NCI-H446 (cell line): ENCODE measurements around the gene ZNF180.
A peak's percentile ranks its signal among the peaks of the same experiment; 100 is the strongest.
"Not testable (repeated sequence)": the region's sequence is repeated elsewhere in the genome, so short reads cannot be mapped to it uniquely, and the experiment has no call there.

Experiments
- DNase-seq, 2 experiments: peaks; one replicate each; lab custom pipeline; 2025; lab: John Stamatoyannopoulos, UW

Gene ZNF180

GRCh38 chr19:44498988-44499387 is 1.3 kb downstream of the ZNF180 start:
- DNase-seq: peak in 1 of 2 experiments; percentile 5

GRCh38 chr19:44496711-44497110 is 3.6 kb downstream of the ZNF180 start:
- DNase-seq: no peak

DNA sequence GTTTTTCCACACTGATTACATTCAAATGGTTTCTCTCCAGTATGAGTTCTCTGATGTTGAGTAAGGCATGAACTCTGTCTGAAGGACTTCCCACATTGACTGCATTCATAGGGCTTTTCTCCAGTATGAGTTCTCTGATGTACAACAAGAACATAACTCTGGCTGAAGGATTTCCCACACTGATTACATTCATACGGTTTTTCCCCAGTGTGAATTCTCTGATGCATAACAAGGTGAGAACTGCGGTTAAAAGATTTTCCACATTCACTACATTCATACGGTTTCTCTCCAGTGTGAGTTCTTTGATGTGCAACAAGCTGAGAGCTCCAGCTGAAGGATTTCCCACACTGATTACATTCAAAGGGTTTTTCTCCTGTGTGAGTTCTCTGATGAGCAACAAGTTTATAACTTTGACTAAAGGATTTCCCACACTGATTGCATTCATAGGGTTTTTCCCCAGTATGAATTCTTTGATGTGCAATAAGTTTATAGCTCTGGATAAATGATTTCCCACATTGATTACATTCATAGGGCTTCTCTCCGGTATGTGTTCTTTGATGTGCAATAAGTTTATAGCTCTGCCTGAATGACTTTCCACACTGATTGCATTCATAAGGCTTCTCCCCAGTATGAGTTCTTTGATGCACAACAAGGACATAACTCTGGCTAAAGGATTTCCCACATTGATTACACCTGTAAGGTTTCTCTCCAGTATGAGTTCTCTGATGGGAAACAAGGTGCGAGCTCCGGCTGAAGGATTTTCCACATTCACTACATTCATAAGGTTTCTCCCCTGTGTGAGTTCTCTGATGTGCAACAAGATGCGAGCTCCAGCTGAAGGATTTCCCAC is 23.5 kb downstream of the ZNF180 start:
- no peak for DNase-seq

DNA sequence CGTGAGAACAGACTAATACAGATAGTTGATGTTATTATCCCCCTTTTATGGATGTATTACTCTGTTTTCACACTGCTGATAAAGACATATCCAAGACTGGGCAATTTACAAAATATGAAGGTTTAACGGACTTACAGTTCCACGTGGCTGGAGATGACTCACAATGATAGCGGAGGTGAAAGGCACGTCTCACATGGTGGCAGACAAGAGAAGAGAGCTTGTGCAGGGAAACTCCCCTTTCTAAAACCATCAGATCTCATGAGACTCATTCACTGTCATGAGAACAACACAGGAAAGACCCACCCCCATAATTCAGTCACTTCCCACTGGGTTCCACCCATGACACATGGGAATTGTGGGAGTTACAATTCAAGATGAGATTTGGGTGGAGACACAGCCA is 31.6 kb downstream of the ZNF180 start:
- not testable (repeated sequence) for DNase-seq

DNA sequence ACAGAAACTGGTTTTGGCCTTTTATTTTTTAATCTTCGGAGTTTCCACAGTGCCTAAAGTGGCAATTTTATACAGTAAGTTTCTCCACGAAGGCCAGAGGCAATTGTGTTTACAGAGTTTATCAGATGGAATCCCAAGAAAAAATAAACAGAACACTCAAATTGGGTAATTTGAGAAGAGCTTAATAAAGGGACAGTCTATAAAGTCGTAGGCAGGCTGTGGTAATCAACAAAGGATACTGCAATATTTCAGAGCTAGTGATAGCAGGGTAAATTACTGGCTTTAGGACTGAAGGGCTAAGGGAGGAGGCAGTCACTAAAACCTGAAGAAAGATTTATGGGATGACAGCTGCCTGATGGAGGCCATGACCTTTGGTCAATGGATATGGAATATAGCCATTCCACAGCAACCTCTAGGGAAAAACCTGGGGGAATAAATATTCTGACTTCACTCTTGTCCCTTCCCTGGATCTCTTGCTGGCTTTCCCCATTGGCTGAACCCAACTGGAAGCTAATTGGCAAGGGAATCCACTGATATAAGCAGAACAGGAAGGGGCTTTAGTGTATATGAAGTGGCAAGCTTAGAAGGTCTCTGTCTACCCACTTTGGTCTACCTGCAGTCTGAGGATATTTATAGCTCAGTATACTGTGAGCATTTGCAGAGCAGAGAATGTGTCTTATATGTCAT is 37.6 kb downstream of the ZNF180 start:
- DNase-seq: not testable (repeated sequence)

DNA sequence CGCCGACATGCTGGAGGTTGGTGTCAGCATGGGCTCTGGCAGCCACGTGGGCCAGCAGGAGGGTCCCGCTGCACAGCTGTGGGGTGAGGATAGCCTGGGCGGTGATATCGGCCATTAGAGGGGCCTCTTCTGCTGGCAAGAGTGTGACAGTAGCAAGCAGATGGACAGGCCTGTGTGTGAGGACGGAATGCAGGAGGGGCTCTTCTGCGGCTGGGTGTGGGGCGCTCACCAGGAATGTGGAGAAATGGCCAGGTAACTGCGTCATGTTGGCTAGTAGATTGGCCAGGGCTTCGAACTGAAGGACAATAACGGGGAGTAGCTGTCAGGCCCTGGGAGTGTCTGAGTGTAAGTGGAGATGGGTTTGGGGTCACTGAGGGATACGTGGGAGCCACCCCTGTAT is 44.3 kb downstream of the ZNF180 start:
- not testable (repeated sequence) for DNase-seq

DNA sequence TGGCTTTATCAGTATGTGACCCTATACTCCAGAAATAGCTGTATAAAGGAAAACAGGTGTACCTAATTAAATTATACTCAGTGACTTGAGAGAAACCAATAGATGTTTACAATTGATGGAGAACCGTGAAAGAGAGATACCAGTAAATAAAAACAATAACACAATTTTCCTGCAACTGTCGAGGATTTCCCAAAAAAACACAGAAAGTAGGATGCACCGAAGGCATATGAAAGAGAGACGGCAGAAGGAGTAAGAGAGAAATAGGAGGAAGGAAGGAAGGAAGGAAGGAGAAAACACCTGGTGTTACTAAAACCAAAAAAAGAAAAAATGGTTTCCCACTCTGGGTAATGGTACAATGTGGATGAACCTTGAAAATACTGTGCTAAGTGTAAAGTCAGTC is 45.2 kb downstream of the ZNF180 start:
- DNase-seq: no peak

DNA sequence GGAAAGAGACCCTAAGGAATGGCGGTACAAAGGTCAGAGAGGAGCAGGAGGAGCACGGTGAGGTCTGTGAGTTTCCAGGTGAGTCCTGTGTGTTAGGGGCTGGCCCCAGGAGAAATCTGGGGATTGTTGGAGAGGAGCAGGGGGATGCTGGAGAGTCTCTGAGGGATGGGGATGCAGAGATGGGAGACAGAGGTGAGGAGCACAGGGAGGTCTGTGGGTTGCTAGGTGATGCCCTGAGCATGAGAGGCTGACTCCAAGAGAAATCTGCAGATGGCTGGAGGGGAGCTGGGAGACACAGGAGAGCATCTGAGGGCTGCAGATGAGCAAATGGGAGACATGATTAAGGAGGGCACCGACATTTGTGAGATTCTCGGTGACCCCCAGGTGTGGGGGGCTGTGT is 48.0 kb downstream of the ZNF180 start:
- no peak for DNase-seq

GRCh38 chr19:44451687-44452086 is 48.6 kb downstream of the ZNF180 start:
- no peak for DNase-seq

DNA sequence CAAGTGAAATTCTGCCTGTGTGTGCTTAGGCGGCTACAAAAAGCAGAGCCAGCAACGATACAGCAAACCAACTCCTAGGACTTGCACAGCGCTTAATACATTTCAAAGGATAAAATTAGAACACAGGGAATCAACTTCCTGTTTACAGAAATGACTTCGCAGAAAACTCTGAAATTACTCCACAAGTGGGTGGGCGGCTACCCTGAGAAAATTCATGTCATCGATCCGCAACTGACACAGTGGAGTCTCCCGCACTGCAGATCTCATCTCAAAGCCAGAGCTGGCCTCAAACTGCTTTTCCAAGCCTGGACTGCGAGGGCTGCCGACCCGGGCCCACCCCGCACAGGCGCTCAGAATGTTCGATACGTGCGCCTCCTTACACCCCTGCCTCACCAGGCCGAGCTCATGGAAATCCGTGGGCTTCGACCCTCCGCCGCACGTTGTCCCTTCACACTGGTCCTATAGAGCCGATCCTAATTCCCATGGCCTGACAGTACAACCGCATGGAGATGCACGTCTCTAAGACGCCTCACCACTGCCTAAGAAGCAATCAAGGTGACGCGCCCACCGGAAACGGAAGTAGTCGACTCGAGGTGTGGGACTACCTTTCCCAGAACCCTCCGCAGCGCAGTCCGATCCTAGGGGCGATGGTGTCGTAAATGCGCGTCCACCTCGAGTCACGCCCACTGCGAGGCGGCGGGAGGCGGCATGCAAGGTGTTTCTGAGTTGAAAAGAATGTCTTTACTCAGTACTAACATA is 52.2 kb downstream of the ZNF180 start, which contains the start of gene ZNF229:
Gene ZNF229, minus strand, starts transcription at position 557 of the 759 bp plus-strand sequence. CDS start 5,625 bp downstream, outside the sequence.
- DNase-seq: peak; percentile 74 to 91

- DNase-seq: no peak
These were observed 61.9 kb downstream of the ZNF180 start for GRCh38 chr19:44438441-44438840.

- no peak for DNase-seq
These were observed 64.9 kb downstream of the ZNF180 start for GRCh38 chr19:44435441-44435840.

DNA sequence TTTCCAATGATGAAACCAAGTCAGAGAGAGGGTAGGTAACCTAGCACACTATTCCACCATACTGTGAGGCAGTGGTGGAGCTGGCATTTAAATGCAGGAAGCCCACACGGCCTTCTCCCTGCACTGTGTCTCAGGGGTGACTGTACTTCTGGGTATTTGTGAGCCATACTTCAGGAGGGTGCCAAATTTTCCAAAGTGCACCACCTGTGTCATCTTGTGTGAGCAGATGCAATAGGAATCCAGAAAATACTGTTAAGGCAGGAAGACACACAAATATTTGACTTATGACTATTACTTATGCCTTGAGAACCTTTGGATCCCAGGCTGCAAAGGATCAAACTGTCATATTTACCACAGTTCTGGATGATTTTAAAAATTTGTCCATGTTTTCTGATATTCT is 69.4 kb downstream of the ZNF180 start:
- DNase-seq: no peak
